Measurements from ENCODE around the gene PLEKHG3.

Gene PLEKHG3

DNA sequence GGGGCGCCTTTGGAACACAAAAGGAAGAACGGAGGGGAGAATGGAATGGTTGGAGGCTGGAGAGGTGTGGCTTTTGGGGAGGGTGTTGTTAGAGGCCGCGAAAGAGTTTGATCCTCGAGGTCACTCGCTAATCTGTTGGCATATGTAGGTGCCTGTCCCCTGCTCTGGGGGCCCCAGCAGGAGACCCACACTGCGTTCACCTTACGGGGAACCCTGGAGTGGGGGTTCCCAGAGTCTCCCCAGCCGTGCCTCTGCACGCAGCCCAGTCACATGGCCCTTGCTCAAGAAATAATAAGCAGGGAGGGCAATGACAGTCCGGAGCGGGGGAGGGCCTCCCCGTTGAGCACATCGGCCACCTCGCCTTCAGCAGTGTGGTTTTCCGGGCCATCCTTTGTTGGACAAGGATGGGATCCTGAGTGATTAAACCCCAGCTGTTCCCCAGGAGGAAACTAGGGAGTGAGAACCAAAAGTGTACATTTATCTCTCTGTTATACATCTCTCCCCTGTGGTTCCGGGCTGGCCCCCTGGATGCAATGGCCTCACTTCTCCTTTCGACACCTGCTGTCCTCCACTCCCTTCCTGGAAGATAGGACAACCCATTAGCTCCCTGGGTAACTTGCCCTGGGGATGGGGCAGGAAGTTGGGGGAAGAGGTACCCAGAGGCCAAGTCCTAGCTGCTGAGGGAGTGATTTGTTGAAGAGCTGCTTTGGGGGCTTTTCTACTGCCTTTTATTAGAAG is 1.3 kb downstream of the PLEKHG3 start:
- DNase-seq (ENCODE audit: extremely low read depth, insufficient read length) = no peak
- TF ChIP-seq, protein P1, sequence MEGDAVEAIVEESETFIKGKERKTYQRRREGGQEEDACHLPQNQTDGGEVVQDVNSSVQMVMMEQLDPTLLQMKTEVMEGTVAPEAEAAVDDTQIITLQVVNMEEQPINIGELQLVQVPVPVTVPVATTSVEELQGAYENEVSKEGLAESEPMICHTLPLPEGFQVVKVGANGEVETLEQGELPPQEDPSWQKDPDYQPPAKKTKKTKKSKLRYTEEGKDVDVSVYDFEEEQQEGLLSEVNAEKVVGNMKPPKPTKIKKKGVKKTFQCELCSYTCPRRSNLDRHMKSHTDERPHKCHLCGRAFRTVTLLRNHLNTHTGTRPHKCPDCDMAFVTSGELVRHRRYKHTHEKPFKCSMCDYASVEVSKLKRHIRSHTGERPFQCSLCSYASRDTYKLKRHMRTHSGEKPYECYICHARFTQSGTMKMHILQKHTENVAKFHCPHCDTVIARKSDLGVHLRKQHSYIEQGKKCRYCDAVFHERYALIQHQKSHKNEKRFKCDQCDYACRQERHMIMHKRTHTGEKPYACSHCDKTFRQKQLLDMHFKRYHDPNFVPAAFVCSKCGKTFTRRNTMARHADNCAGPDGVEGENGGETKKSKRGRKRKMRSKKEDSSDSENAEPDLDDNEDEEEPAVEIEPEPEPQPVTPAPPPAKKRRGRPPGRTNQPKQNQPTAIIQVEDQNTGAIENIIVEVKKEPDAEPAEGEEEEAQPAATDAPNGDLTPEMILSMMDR (IDR thresholded peaks at IDR 0.05; ENCODE audit: insufficient read depth, low read length, poor library complexity, severe bottlenecking) = no peak
- Histone ChIP-seq H3K27me3 (replicated peaks; ENCODE audit: control insufficient read depth, insufficient read depth, low read length) (peaks cover 3% of the 10 kb centered on the region), H3K4me3 (replicated peaks; ENCODE audit: low read depth, low read length) (peak overlapping the region; percentile 48; the same call in 1 of the 2 replicates), H3K36me3 (ENCODE audit: control insufficient read depth, insufficient read depth, low read length) (no peaks in the 10 kb centered on the region)

DNA sequence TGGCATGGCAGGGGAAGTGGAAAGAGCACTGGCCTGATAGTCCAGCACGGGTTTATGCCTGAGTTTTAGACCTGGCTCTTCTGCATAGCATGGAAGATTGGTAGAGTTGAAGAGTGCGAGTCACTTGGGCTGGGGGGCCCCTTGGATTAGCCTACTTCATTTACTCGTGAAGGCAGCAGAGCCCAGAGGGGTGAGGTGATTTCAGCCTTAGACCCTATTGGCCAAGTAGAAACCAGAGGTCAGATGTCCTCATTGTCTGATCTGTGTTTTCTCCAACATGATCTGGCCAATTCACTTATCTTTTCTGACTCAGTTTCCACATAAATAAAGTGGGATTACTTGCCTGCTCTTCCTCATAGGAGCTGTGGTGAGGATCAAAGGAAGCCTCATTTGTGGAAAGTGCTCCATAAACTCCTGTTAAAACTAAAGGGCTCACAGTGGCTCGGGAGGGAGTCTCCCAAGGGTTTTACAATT is 1.9 kb downstream of the PLEKHG3 start:
- peaks cover 3% of the 10 kb centered on the region for H3K27me3 ChIP-seq (replicated peaks; ENCODE audit: control insufficient read depth, insufficient read depth, low read length)
- H3K4me3 ChIP-seq (replicated peaks; ENCODE audit: low read depth, low read length) = no peak overlapping the region
- DNase-seq (ENCODE audit: extremely low read depth, insufficient read length) = no peak
- TF ChIP-seq, protein P1 (IDR thresholded peaks at IDR 0.05; ENCODE audit: insufficient read depth, low read length, poor library complexity, severe bottlenecking) = no peak
- no peaks in the 10 kb centered on the region for H3K36me3 ChIP-seq (ENCODE audit: control insufficient read depth, insufficient read depth, low read length)

DNA sequence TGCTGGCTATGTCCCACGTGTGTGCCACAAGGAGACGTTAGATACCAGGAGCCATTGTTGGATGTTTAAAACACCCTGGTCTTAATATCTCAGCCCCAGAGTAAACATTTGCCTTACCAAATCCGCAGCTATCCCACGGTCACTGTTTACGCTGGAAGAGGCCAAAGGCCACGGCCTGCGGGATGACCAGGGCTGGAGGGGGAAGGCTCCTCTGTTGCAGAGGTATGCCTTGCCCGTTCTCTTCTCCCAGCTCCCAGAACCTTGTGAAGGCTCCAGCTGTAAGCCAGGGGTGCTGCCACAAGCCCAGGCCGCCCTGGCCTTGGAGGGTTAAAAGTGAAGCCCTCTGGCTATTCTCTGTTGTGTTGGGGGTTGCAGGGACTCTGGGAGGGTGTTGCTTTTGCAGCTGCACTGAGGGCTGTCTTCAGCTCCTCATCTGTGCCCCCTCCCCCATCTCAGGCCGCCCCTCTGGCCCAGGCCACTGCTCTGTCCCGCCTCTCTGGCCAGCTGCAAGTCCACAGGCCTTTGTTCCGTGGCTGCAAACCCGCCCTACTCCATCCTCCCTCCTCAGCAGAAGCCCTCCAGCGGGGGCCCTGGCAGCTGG is 2.5 kb downstream of the PLEKHG3 start:
- DNase-seq (ENCODE audit: extremely low read depth, insufficient read length) = no peak
- H3K36me3 ChIP-seq (ENCODE audit: control insufficient read depth, insufficient read depth, low read length) = no peaks in the 10 kb centered on the region
- no peak overlapping the region for H3K4me3 ChIP-seq (replicated peaks; ENCODE audit: low read depth, low read length)
- H3K27me3 ChIP-seq (replicated peaks; ENCODE audit: control insufficient read depth, insufficient read depth, low read length) = peaks cover 3% of the 10 kb centered on the region
- TF ChIP-seq, protein P1 (IDR thresholded peaks at IDR 0.05; ENCODE audit: insufficient read depth, low read length, poor library complexity, severe bottlenecking) = no peak

DNA sequence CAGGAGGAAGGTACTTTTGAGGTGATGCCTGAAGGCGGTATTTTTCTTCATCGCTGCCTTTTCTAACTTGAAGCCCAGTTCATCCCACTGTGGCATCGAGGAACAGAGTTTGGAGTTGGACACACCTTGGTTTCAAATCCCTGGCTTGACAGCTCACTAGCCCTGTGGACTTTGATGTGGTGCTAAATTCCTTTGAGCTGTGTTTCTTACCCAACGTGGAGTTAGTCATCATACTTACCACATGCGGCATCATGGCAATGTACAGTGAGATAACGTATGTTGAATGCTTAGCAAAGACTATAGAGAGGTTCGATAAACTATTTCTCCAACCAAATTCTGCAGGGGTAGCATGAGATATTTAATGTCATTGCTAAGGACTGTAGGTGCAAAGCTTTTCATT is 3.4 kb downstream of the PLEKHG3 start:
- TF ChIP-seq, protein P1 (IDR thresholded peaks at IDR 0.05; ENCODE audit: insufficient read depth, low read length, poor library complexity, severe bottlenecking) = no peak
- Histone ChIP-seq H3K27me3 (replicated peaks; ENCODE audit: control insufficient read depth, insufficient read depth, low read length) (peaks cover 3% of the 10 kb centered on the region), H3K4me3 (replicated peaks; ENCODE audit: low read depth, low read length) (no peak overlapping the region), H3K36me3 (ENCODE audit: control insufficient read depth, insufficient read depth, low read length) (no peaks in the 10 kb centered on the region)
- no peak for DNase-seq (ENCODE audit: extremely low read depth, insufficient read length)

DNA sequence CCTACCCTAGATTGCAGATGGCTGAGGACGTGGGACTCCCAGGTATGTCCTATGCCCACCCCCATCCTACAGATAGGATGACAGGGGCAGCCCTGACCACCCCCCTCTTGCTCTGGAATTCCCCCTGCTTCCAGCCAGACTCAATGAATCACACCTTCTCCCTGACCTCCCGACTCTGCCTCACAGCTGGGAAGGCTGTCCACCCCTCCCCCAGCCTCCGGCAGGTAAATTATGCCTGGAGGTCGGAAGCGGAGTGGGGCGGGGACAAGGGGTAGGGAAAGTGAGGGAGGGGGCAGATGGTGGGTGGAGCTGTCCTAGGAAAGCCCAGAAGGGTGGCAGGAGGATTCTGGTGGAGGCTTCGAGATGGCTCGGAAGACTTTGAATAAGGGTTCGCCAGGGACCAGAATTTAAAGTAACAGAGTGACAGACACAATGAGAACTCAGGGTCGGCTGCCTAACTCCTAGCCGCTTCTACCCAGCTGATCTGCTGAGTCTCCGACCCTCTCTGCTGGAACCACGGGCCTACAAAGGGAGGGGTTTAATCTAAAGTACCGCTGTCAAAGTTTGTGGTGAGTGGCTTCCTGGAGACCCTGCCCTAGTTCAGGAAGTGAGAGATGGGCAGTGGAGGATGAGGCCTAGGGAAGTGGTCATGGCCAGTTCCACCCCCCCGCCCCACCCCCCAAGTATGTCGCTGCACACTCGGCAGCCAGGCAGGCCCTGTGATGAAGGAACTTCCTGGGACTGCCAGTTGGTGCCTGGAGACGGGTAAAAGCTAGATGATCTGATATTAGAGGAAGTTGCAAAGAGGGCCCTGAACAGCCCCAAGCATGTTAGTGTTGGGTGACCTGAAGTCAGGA is 4.2 kb downstream of the PLEKHG3 start:
- TF ChIP-seq, protein P1 (IDR thresholded peaks at IDR 0.05; ENCODE audit: insufficient read depth, low read length, poor library complexity, severe bottlenecking) = no peak
- no peak overlapping the region for H3K4me3 ChIP-seq (replicated peaks; ENCODE audit: low read depth, low read length)
- DNase-seq (ENCODE audit: extremely low read depth, insufficient read length) = no peak
- H3K27me3 ChIP-seq (replicated peaks; ENCODE audit: control insufficient read depth, insufficient read depth, low read length) = no peaks in the 10 kb centered on the region; the same call in none of the 2 replicates
- H3K36me3 ChIP-seq (ENCODE audit: control insufficient read depth, insufficient read depth, low read length) = no peaks in the 10 kb centered on the region

Measured in GM06990 (cell line).